ENCODE measurements around the gene MUS81. TPM values are rescaled to one million over a fixed set of nuclear protein-coding genes. Genes with fewer than 3 reads are reported as not detected.

Gene MUS81
- total RNA-seq, 1 donor from 2014 or later: 63.6 TPM

DNA sequence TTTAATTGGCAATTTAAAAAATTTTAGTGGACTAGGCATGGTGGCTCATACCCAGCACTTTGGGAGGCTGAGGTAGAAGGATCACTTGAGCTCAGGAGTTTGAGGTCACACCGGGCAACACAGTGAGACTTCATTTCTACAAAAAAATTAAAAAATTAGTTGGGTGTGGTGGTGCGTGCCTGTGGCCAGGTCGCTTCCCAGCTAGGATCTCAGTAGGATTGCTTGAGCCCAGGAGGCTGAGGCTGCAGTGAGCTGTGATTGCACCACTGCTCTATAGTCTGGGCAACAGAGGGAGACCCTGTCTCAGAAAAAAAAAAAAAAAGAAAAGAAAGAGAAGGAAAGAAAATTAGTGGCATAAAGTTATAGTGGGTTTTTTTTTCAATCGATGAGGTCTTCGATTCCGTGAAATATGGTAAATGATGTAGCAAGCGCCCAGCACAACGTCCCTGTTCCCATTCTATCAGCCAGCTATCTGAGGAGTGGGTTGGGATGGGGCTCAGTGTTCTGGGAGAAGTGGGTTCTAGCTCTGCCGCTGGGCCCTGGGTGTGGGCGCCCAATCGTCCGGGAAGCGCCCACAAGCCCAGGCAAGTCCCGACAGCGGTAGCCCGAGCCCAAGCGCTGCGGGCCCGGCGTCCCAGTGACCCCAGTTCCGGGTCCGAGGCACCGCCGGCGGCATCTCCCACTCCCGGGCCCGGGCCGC, 38.6 kb downstream of the MUS81 start:
- Histone ChIP-seq H3K27me3 (ENCODE audit: control insufficient read depth, insufficient read depth, low read length) (no peaks in the 10 kb centered on the region), H3K4me3 (ENCODE audit: low read depth, low read length) (peak overlapping the region; percentile 92), H3K36me3 (ENCODE audit: control insufficient read depth, insufficient read depth, low read length) (no peaks in the 10 kb centered on the region)
- no peak for DNase-seq (ENCODE audit: low read depth)
- TF ChIP-seq, protein P1, sequence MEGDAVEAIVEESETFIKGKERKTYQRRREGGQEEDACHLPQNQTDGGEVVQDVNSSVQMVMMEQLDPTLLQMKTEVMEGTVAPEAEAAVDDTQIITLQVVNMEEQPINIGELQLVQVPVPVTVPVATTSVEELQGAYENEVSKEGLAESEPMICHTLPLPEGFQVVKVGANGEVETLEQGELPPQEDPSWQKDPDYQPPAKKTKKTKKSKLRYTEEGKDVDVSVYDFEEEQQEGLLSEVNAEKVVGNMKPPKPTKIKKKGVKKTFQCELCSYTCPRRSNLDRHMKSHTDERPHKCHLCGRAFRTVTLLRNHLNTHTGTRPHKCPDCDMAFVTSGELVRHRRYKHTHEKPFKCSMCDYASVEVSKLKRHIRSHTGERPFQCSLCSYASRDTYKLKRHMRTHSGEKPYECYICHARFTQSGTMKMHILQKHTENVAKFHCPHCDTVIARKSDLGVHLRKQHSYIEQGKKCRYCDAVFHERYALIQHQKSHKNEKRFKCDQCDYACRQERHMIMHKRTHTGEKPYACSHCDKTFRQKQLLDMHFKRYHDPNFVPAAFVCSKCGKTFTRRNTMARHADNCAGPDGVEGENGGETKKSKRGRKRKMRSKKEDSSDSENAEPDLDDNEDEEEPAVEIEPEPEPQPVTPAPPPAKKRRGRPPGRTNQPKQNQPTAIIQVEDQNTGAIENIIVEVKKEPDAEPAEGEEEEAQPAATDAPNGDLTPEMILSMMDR (IDR thresholded peaks at IDR 0.05; ENCODE audit: insufficient read depth, low read length, poor library complexity, severe bottlenecking): no peak

DNA sequence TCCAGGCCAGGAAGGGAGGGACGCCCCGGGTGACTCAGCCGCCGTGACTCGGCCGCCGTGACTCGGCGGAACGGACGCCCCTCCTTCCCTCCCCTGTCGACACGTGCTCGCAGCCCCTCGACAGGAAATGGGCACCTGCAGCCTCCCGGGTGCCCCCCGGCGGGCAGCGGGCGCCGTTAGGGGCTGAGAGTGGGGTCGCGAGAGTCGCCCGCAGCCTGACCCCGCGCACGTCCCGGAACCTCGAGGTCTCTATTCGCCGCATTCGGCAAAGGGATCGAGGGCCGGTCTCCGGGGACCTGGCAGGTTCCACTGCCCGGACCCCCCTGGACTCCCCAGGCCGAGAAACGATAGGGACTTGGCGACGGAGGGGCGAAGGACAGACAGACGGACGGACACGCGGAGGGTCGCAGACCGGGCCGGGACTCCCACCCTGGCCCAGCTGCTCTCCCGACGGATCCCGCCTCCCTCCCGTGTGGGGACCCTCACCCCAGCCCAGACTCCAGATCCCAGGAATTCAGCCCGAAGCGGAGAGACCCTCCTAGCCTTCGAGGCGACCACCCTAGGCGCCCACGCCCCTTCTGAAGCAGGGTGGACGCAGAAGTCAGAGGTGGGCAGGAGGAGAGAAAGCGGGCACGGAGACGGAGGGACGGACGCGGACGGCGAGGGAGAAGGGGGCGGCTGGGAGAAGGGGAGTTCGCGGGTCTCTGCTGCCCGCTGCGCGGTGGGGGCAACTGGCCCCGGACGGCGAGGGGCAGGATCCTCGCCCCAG, 39.3 kb downstream of the MUS81 start:
- peak overlapping the region; percentile 92 for H3K4me3 ChIP-seq (ENCODE audit: low read depth, low read length)
- no peak for DNase-seq (ENCODE audit: low read depth)
- no peaks in the 10 kb centered on the region for H3K36me3 ChIP-seq (ENCODE audit: control insufficient read depth, insufficient read depth, low read length)
- no peaks in the 10 kb centered on the region for H3K27me3 ChIP-seq (ENCODE audit: control insufficient read depth, insufficient read depth, low read length)
- TF ChIP-seq, protein P1 (IDR thresholded peaks at IDR 0.05; ENCODE audit: insufficient read depth, low read length, poor library complexity, severe bottlenecking): peak; percentile 23

DNA sequence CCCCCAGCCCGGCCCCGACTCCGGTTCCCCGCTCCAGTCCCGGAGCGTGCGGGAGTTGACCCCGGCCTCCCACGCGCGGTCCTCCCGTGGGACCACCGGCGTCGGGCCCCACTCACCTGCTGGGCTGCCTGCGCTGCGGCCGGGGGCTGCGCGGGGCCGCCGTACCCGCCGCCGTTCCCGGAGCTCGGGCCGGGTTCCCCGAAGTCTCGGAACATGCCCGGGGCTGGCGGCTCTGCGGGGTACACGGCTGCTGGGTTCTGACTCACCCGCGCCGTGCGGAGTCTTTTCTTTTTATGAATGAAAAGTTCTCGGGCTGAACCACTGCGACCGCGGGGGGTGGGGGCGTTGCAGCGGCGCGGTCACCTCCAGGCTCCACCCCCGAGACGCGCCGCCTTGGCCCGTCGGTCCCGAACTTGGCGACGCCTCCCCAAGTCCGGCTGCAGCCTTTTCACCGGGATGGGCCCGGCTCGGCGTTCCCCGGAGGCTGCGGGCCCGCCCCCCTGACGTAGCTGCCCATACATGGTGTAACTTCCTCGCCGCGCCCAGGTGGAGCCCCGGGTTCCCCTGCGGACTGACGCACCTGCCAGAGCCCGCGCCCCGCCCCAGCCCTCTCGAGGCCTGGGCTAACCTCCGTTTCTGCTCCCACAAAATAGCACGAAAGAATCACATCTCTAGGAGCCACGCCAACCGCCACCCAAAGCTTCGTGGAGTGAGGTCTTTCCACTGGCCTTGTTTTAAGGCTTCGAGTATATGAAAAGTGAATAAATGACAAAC, 40.1 kb downstream of the MUS81 start, which contains the start of gene FOSL1:
Gene FOSL1 (minus strand): TSS at position 264 of the 774 bp plus-strand sequence. CDS start 49 bp downstream, at position 215.
- Histone ChIP-seq H3K27me3 (ENCODE audit: control insufficient read depth, insufficient read depth, low read length) (no peaks in the 10 kb centered on the region), H3K36me3 (ENCODE audit: control insufficient read depth, insufficient read depth, low read length) (no peaks in the 10 kb centered on the region), H3K4me3 (ENCODE audit: low read depth, low read length) (peak within 1 kb of the TSS; percentile 92)
- TF ChIP-seq, protein P1 (IDR thresholded peaks at IDR 0.05; ENCODE audit: insufficient read depth, low read length, poor library complexity, severe bottlenecking): no peak
- peak; percentile 73 for DNase-seq (ENCODE audit: low read depth)

DNA sequence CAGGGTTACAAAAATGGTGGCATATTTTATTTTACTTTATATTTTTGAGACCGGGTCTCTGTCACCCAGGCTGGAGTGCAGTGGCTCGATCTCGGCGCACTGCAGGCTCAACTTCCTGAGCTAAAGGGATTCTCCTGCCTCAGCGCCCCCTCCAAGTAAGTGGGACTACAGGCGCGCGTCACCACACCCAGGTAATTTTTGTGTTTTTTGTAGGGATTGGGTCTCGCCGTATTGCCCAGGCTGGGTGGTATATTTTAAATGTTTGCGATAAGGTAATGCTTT, 40.6 kb downstream of the MUS81 start:
- TF ChIP-seq, protein P1 (IDR thresholded peaks at IDR 0.05; ENCODE audit: insufficient read depth, low read length, poor library complexity, severe bottlenecking): no peak
- Histone ChIP-seq H3K4me3 (ENCODE audit: low read depth, low read length) (peak overlapping the region; percentile 23), H3K36me3 (ENCODE audit: control insufficient read depth, insufficient read depth, low read length) (no peaks in the 10 kb centered on the region), H3K27me3 (ENCODE audit: control insufficient read depth, insufficient read depth, low read length) (no peaks in the 10 kb centered on the region)
- no peak for DNase-seq (ENCODE audit: low read depth)

DNA sequence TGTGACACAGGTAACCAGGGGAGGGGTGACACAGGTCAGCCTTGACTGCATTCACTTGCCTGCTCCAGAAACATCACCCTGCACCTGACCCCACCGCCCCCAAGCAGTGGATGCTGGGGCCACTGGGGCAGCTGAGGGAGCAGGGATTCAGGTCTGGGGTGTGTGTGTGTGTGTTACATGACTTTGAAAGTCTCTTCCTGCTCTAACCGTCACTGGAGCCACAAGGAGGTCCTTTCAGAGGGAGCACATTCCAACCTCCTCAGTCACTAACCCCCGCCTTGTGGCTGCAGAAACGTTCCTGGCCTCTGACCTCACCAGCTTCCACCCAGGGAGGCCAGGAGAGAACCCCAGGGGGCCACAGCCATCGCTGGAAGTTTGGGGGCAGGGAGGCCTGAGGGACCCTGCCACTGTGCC, 42.8 kb downstream of the MUS81 start:
- Histone ChIP-seq H3K36me3 (ENCODE audit: control insufficient read depth, insufficient read depth, low read length) (no peaks in the 10 kb centered on the region), H3K4me3 (ENCODE audit: low read depth, low read length) (no peak overlapping the region), H3K27me3 (ENCODE audit: control insufficient read depth, insufficient read depth, low read length) (no peaks in the 10 kb centered on the region)
- DNase-seq (ENCODE audit: low read depth): no peak
- TF ChIP-seq, protein P1 (IDR thresholded peaks at IDR 0.05; ENCODE audit: insufficient read depth, low read length, poor library complexity, severe bottlenecking): no peak
